IPS DF 4.7 (cell line): ENCODE data around the gene ASIC5.

ENCODE experiments used
- DNase-seq: peaks from one replicate; pipeline ENCODE4 v3.0.0-alpha.2; 2013; ENCODE audit warnings: low spot score; ENCODE audit errors: extremely low read depth

Gene ASIC5

GRCh38 chr4:155881555-155881954 lies 15.5 kb upstream of the ASIC5 start:
- no peak for DNase-seq

- DNase-seq: no peak
These were observed 13.7 kb upstream of the ASIC5 start for GRCh38 chr4:155879767-155880166.

GRCh38 chr4:155878611-155879010 lies 12.5 kb upstream of the ASIC5 start:
- no peak for DNase-seq

- no peak for DNase-seq
These were observed 11.9 kb upstream of the ASIC5 start for GRCh38 chr4:155877971-155878370.

GRCh38 chr4:155875878-155876277 lies 9.8 kb upstream of the ASIC5 start:
- DNase-seq: no peak

- no peak for DNase-seq
These were observed 10.2 kb downstream of the ASIC5 start for GRCh38 chr4:155855897-155856296.

GRCh38 chr4:155854582-155855226 lies 11.4 kb downstream of the ASIC5 start:
- DNase-seq: no peak

GRCh38 chr4:155853189-155853588 lies 12.9 kb downstream of the ASIC5 start:
- no peak for DNase-seq

- DNase-seq: no peak
These were observed 17.0 kb downstream of the ASIC5 start for GRCh38 chr4:155849042-155849441.

- DNase-seq: no peak
These were observed 19.1 kb downstream of the ASIC5 start for GRCh38 chr4:155846929-155847328.

- DNase-seq: no peak
These were observed 24.0 kb downstream of the ASIC5 start for GRCh38 chr4:155842080-155842479.

GRCh38 chr4:155837203-155837796 lies 28.8 kb downstream of the ASIC5 start:
- no peak for DNase-seq

GRCh38 chr4:155832664-155833063 lies 33.4 kb downstream of the ASIC5 start:
- DNase-seq: no peak

- no peak for DNase-seq
These were observed 37.4 kb downstream of the ASIC5 start for GRCh38 chr4:155828628-155829027.

- DNase-seq: no peak
These were observed 43.5 kb downstream of the ASIC5 start for GRCh38 chr4:155822572-155822971.

- DNase-seq: no peak
These were observed 45.1 kb downstream of the ASIC5 start for GRCh38 chr4:155820887-155821518.

GRCh38 chr4:155819066-155819465 lies 47.0 kb downstream of the ASIC5 start:
- DNase-seq: no peak

- no peak for DNase-seq
These were observed 47.4 kb downstream of the ASIC5 start for GRCh38 chr4:155818639-155819038.

- DNase-seq: no peak
These were observed 55.0 kb downstream of the ASIC5 start for GRCh38 chr4:155811083-155811482.

- peak; percentile 41 for DNase-seq
These were observed 56.2 kb downstream of the ASIC5 start for GRCh38 chr4:155809835-155810234.

- DNase-seq: no peak
These were observed 59.1 kb downstream of the ASIC5 start for GRCh38 chr4:155807021-155807420.

GRCh38 chr4:155805016-155805415 lies 61.1 kb downstream of the ASIC5 start:
- no peak for DNase-seq
